Measurements from ENCODE around the gene CPNE6.

GRCh38 chr14:24094841-24095270 is 23.5 kb downstream of the CPNE6 start:
- no peak for TF ChIP-seq HNF4G (IDR thresholded peaks at IDR 0.05)
- TF ChIP-seq GABPA (IDR thresholded peaks at IDR 0.05 in 1 of 2, conservative IDR thresholded peaks at IDR 0.05 in 1 of 2) = no peak
- TF ChIP-seq JUND (IDR thresholded peaks at IDR 0.05) = no peak
- TF ChIP-seq CTCF (IDR thresholded peaks at IDR 0.05; ENCODE audit: low read depth, low read length, missing input control) = no peak
- no peak for TF ChIP-seq TAF1 (conservative IDR thresholded peaks at IDR 0.05)
- TF ChIP-seq YY1 (IDR thresholded peaks at IDR 0.05) = no peak
- no peak for TF ChIP-seq REST (IDR thresholded peaks at IDR 0.05)
- TF ChIP-seq MAX (IDR thresholded peaks at IDR 0.05) = no peak
